Colonic mucosa (tissue), 4 donors: ENCODE results near the gene ASPN. TPM values are rescaled to one million over a fixed set of nuclear protein-coding genes. Genes with fewer than 3 reads are reported as not detected.

Source experiments
- DNase-seq: peaks from one replicate; pipeline ENCODE4 v3.0.0-alpha.2; 2020
- H3K27ac ChIP-seq: fragments of 200-600 bp; one replicate; pipeline ENCODE4 v1.8.0; 2021
- H3K27me3 ChIP-seq: fragments of 200-600 bp; one replicate; pipeline ENCODE4 v1.8.0; 2021
- H3K36me3 ChIP-seq: fragments of 200-600 bp; one replicate; pipeline ENCODE4 v1.8.0; 2021
- H3K4me1 ChIP-seq: fragments of 200-600 bp; one replicate; pipeline ENCODE4 v1.8.0; 2021; ENCODE audit warnings: mild to moderate bottlenecking
- H3K4me3 ChIP-seq: fragments of 200-600 bp; one replicate; pipeline ENCODE4 v1.8.0; 2021
- H3K9ac ChIP-seq, 2 donors: one replicate each; pipeline ENCODE4 v1.7.0; 2013; ENCODE audit warnings: control low read depth in 2 of 2, low read depth in 2 of 2, low read length in 2 of 2
- H3K9me3 ChIP-seq: fragments of 200-600 bp; one replicate; pipeline ENCODE4 v1.8.0; 2021
- CTCF ChIP-seq: fragments of 200-600 bp; IDR thresholded peaks from one replicate; pipeline ENCODE4 v1.8.0; 2022; ENCODE audit warnings: antibody characterized with exemption, mild to moderate bottlenecking
- intact Hi-C: fragments of 100-400 bp; cut with DNase I; formaldehyde crosslinking; loops from one replicate; pipeline ENCODE4 v1.14.1; 2022
- total RNA-seq, 2 donors: library from RNA; stranded (reverse); fragmentation: NEBNext Ultra II Directional in 1 of 2; extraction: Animal tissue kit (Norgen Biotek cat#: 25700) in 1 of 2; gene quantifications; one replicate each; pipeline ENCODE4 v1.2.1, GENCODE V29; 2021
- donor health status: healthy.
- donor health status: DM: no; HTN: no; CAD: no.
- donor health status: DM: no; HTN: no; CAD: no.

ASPN gene
- total RNA-seq, 2 donors from 2014 or later = 0.40 to 7.6 TPM

- Histone ChIP-seq H3K9ac (no peak overlapping the region), H3K4me1 (no peaks in the 10 kb centered on the region), H3K36me3 (no peaks in the 10 kb centered on the region), H3K9me3 (no peaks in the 10 kb centered on the region), H3K27me3 (no peaks in the 10 kb centered on the region), H3K27ac (no peak overlapping the region), H3K4me3 (no peak overlapping the region)
- TF ChIP-seq CTCF = no peak
- no peak for DNase-seq
- intact Hi-C loops = no loop called here
Measured at GRCh38 chr9:92510747-92511146, 28.4 kb upstream of the ASPN start.

DNA sequence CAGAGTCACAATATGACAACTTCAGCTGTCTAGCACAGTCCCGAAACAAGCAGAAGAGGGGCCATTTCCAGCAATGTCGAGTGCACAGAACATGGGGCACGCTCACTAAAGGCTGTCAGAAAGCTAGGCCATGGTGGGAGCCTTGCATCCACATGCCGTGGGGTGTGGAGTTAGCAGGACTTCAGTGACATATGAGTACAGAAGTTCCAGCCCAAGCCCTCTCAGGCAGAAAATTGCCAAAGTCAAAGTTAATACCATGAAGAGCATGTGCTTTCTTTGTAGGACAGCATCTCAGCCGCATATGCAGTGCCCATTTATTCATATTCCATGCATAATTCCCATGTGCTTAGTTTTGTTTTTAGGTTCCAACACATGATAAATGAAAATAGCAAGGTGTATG, 26.7 kb upstream of the ASPN start:
- DNase-seq = no peak
- Histone ChIP-seq H3K9me3 (no peaks in the 10 kb centered on the region), H3K27ac (no peak overlapping the region), H3K4me3 (no peak overlapping the region), H3K4me1 (no peaks in the 10 kb centered on the region), H3K36me3 (no peaks in the 10 kb centered on the region), H3K27me3 (no peaks in the 10 kb centered on the region), H3K9ac (no peak overlapping the region)
- intact Hi-C loops = no loop called here
- no peak for TF ChIP-seq CTCF

DNA sequence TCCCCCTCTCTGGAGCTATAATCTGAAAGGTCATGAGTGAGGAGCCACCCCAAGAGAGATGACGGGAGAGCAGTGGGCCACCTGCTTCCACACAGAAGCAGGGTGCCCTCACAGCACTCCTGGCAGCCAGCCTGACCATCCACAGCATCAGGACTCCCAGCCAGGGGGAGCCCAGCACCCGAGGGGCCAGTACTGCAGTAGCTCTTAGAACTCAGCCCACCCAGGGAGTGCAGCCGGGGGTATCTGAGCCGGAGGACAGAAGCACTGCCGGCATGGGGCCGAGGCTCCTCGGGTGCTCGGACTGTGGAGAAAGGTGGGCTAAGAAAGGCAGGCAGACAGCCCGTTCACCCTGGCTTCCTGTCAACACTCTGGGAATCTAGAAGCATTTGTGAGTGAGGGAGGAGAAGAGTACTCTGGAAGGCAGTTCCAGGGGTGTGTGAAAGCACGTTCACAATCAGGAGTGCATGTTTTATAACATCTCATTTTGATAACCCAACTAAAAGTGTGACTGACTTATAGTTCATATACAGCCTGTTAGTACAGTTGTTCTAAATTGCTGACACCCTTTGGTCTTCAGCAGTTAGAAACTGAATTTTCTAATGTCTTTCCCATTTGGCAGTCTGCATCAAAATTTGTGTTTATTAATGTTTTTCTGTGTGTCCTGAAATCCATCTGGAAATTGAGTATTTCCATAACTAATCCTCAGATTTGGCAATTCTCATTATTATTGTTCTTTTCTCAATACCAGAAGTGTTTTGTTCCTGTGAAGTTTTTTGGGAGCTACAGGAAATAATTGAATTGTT, 25.9 kb upstream of the ASPN start:
- intact Hi-C loops = no loop called here
- Histone ChIP-seq H3K4me1 (no peaks in the 10 kb centered on the region), H3K4me3 (no peak overlapping the region), H3K27me3 (no peaks in the 10 kb centered on the region), H3K36me3 (no peaks in the 10 kb centered on the region), H3K27ac (no peak overlapping the region), H3K9ac (no peak overlapping the region), H3K9me3 (no peaks in the 10 kb centered on the region)
- DNase-seq = no peak
- no peak for TF ChIP-seq CTCF

DNA sequence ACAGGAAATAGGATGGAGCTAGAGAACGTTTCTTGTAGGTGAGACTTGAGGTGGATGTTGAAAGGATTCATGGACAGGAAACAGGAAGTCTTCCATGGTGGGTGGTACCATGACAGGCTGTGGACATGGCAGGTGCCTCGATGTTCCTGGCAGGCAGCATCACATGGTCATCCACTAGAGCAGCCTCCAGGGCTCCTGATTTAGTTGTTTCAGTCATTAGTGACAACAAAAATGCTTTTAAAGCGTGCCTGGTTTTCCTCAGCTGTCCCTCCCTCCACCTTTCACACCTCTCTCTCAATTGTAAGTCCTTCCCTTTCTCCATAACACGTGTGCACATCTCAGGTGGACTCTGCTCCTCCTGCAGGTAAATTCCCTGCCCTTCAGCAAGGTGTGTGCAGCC, 25.2 kb upstream of the ASPN start:
- H3K36me3 ChIP-seq = no peaks in the 10 kb centered on the region
- no peak for TF ChIP-seq CTCF
- H3K9me3 ChIP-seq = no peaks in the 10 kb centered on the region
- DNase-seq = no peak
- intact Hi-C loops = no loop called here
- H3K27me3 ChIP-seq = no peaks in the 10 kb centered on the region
- no peaks in the 10 kb centered on the region for H3K4me1 ChIP-seq
- H3K27ac ChIP-seq = no peak overlapping the region
- H3K9ac ChIP-seq = no peak overlapping the region
- no peak overlapping the region for H3K4me3 ChIP-seq

- H3K9me3 ChIP-seq = no peaks in the 10 kb centered on the region
- H3K4me1 ChIP-seq = no peaks in the 10 kb centered on the region
- no peak overlapping the region for H3K4me3 ChIP-seq
- DNase-seq = no peak
- H3K27ac ChIP-seq = peak overlapping the region; percentile 6
- no peak overlapping the region for H3K9ac ChIP-seq
- TF ChIP-seq CTCF = no peak
- intact Hi-C loops = no loop called here
- no peaks in the 10 kb centered on the region for H3K27me3 ChIP-seq
- no peaks in the 10 kb centered on the region for H3K36me3 ChIP-seq
Measured at GRCh38 chr9:92507005-92507404, 24.7 kb upstream of the ASPN start.
